MCF 10A (cell line): ENCODE measurements around the gene LRRC1. TPM values are rescaled to one million over a fixed set of nuclear protein-coding genes. Genes with fewer than 3 reads are reported as not detected.

Source experiments
- BruUV-seq: library from RNA; stranded (reverse); fragments of 400-500 nt; replicated peaks from 2 replicates; lab custom pipeline; 2021; lab: Mats Ljungman, UMichigan
- CTCF ChIA-PET: fragments of 300-600 bp; sonication (Branson Sonifier 250); formaldehyde crosslinking; extraction: SDS; loops from one replicate; lab custom pipeline; 2021; ENCODE audit warnings: antibody characterized with exemption, inconsistent platforms; lab: Yijun Ruan, JAX
- POLR2A ChIA-PET: fragments of 300-600, 350-650 bp; sonication (Branson Sonifier 250); formaldehyde crosslinking; extraction: SDS; loops from one replicate; lab custom pipeline; 2020; ENCODE audit warnings: antibody characterized with exemption, inconsistent platforms; lab: Yijun Ruan, JAX
- DNase-seq: peaks from one replicate; pipeline ENCODE4 v3.0.0-alpha.2; 2018; ENCODE audit not compliant: unreplicated experiment
- H3K27ac Mint-ChIP-seq: one replicate; pipeline ENCODE4 v1.8.0; 2022; ENCODE audit warnings: mild to moderate bottlenecking, low read depth, mixed read lengths; ENCODE audit not compliant: unreplicated experiment
- H3K27me3 Mint-ChIP-seq: one replicate; pipeline ENCODE4 v1.8.0; 2022; ENCODE audit warnings: mixed read lengths; ENCODE audit not compliant: insufficient read depth, unreplicated experiment
- H3K36me3 Mint-ChIP-seq: one replicate; pipeline ENCODE4 v1.8.0; 2022; ENCODE audit warnings: mild to moderate bottlenecking, moderate library complexity, mixed read lengths; ENCODE audit not compliant: insufficient read depth, unreplicated experiment
- H3K4me1 Mint-ChIP-seq: one replicate; pipeline ENCODE4 v1.8.0; 2022; ENCODE audit warnings: mixed read lengths; ENCODE audit not compliant: insufficient read depth, unreplicated experiment
- H3K4me3 Mint-ChIP-seq: one replicate; pipeline ENCODE4 v1.8.0; 2022; ENCODE audit warnings: mild to moderate bottlenecking, moderate library complexity, mixed read lengths; ENCODE audit not compliant: unreplicated experiment
- H3K9me3 Mint-ChIP-seq: one replicate; pipeline ENCODE4 v1.8.0; 2022; ENCODE audit warnings: mixed read lengths; ENCODE audit not compliant: unreplicated experiment
- intact Hi-C: fragments of 100-400 bp; cut with micrococcal nuclease; formaldehyde crosslinking; loops from 2 replicates; pipeline ENCODE4 v1.14.1; 2022
- total RNA-seq: library from RNA; stranded (reverse); gene quantifications from 2 replicates; pipeline ENCODE4 v1.2.3, GENCODE V29; 2022
- TF ChIP-seq, protein P1 (sequence below): fragments of 200-600 bp; IDR thresholded peaks from one replicate; pipeline ENCODE4 v1.8.0; 2022; ENCODE audit warnings: antibody characterized with exemption, mild to moderate bottlenecking; ENCODE audit not compliant: unreplicated experiment

Gene LRRC1
- total RNA-seq, 1 experiment from 2014 or later, result 18.6 TPM

DNA sequence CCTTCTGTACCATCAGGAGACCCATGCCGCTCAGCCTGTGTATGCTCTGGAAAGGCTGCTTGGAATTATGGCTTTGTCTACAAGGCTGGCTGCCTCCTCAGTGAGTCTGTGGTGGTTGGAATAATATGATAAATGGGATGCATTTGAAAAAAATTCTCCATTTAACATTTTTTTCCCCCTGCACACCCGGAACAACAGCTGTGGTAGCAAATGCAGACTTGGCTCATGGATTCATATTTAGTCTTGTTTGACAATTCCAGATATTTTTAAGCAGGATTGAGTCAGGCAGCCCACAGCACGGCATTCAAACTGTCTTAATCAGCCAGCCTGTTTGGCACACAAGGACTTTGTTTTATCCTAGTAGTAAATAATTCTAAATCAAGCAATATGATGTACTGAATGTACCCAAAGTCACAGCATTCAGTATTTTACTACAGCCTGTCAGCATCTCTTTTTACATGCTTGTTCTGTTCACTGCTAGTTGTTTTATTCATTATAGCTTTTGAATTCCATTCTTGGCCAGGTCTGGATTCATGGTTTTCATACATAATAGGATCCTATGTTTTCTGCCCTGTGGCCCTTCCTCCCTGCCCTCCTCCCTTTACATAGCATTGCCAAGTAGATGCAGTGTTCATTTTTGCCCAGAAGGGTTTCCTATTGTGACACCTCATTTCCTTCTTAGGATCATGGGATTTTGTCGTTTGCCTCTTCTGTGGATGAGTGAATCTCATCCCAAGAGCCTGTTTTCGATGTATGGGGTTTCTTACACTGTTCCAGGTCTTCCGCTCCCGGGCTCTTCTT lies 68.1 kb downstream of the LRRC1 start:
- intact Hi-C loops, result no loop called here
- Mint-ChIP-seq H3K4me1 (peaks cover 32% of the 10 kb centered on the region), H3K4me3 (no peak overlapping the region), H3K36me3 (no peaks in the 10 kb centered on the region), H3K9me3 (no peaks in the 10 kb centered on the region), H3K27ac (no peak overlapping the region), H3K27me3 (no peaks in the 10 kb centered on the region)
- peak; percentile 70 for DNase-seq
- ChIA-PET POLR2A (interaction anchor here (0.6 to 2.3 kb wide), 4 partner anchors 8 to 68 kb away, joined by 3 to 12 read pairs (median 4); partner anchors contain the start of gene LRRC1), CTCF (interaction anchor here (0.7 to 1.6 kb wide), 4 partner anchors 8 to 829 kb away, joined by 3 to 4 read pairs (median 4); no protein-coding TSS in a partner anchor)
- no TSS peak for BruUV-seq
- TF ChIP-seq, protein P1, sequence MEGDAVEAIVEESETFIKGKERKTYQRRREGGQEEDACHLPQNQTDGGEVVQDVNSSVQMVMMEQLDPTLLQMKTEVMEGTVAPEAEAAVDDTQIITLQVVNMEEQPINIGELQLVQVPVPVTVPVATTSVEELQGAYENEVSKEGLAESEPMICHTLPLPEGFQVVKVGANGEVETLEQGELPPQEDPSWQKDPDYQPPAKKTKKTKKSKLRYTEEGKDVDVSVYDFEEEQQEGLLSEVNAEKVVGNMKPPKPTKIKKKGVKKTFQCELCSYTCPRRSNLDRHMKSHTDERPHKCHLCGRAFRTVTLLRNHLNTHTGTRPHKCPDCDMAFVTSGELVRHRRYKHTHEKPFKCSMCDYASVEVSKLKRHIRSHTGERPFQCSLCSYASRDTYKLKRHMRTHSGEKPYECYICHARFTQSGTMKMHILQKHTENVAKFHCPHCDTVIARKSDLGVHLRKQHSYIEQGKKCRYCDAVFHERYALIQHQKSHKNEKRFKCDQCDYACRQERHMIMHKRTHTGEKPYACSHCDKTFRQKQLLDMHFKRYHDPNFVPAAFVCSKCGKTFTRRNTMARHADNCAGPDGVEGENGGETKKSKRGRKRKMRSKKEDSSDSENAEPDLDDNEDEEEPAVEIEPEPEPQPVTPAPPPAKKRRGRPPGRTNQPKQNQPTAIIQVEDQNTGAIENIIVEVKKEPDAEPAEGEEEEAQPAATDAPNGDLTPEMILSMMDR, result no peak

DNA sequence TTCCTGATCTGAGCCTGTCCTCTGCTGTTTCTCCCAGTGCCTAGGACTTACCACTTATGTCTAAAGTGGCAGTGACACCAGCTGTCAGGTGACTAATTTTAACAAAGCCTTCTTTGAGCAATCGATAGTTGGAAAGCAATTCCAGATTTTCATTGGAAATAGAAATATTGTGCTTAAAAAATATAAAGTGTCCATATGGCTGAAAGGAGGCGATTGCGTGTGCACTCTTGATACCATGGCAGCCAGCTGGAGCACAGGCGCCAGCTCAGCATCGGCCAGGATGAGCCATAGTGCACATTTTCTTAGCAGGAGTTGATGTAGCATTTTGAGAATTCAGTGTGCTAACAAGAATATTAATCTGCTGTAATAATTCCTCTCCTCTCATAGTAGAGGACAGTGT lies 70.0 kb downstream of the LRRC1 start:
- ChIA-PET CTCF (interaction anchor here (0.6 kb wide), 2 partner anchors 33 to 1429 kb away, joined by 3 read pairs; no protein-coding TSS in a partner anchor), POLR2A (interaction anchor here (0.7 kb wide), 1 partner anchor 68 kb away, joined by 3 read pairs; no protein-coding TSS in a partner anchor)
- DNase-seq, result no peak
- Mint-ChIP-seq H3K4me3 (no peak overlapping the region), H3K9me3 (no peaks in the 10 kb centered on the region), H3K36me3 (peaks cover 4% of the 10 kb centered on the region), H3K4me1 (peaks cover 32% of the 10 kb centered on the region), H3K27ac (no peak overlapping the region), H3K27me3 (no peaks in the 10 kb centered on the region)
- TF ChIP-seq, protein P1, result no peak
- no TSS peak for BruUV-seq
- intact Hi-C loops, result no loop called here

DNA sequence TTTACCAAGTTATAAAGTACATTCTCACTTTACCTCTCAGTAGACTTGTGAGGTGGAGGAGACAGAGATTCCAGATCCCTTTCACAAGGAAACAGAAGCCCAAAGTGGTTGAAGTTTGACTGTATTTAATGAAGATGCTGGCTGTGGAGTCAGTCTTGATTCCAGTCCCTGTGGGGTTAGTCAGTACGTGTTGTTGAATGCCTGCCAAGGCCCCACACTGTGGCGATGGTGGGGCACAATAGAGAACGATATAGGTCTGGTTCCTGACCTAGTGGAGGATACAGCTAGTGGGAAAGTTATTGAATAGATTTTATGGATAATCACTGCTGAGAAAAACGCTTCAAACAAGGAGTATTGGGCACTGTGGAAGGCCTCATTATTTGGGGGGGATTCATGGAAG lies 71.4 kb downstream of the LRRC1 start:
- peaks cover 47% of the 10 kb centered on the region for H3K4me1 Mint-ChIP-seq
- TF ChIP-seq, protein P1, result no peak
- POLR2A ChIA-PET, result interaction anchor here (0.6 kb wide), 1 partner anchor 41 kb away, joined by 3 read pairs; no protein-coding TSS in a partner anchor
- no peak overlapping the region for H3K27ac Mint-ChIP-seq
- intact Hi-C loops, result no loop called here
- H3K4me3 Mint-ChIP-seq, result no peak overlapping the region
- no peak for DNase-seq
- H3K36me3 Mint-ChIP-seq, result peaks cover 7% of the 10 kb centered on the region
- CTCF ChIA-PET, result interaction anchor here (0.7 kb wide), 1 partner anchor 147 kb away, joined by 3 read pairs; no protein-coding TSS in a partner anchor
- no peaks in the 10 kb centered on the region for H3K27me3 Mint-ChIP-seq
- no TSS peak for BruUV-seq
- no peaks in the 10 kb centered on the region for H3K9me3 Mint-ChIP-seq

DNA sequence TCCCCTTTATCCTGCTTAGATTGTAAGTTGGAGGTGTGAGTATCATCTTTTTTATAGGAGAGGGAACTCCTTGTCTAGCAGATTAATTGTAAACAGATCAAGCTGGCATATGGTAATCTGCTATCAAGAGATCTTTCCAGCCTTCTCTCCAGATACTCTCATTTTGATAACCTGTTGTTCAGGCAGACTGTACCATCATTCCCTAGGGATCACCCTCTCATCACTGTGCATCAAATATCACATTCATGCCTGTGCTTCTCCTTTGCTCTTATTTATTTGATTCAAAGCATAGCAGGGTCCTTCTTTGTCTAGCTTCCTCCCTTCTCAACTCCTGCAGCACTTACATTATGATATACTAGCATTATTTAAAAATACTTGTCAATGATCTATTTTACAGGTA lies 73.8 kb downstream of the LRRC1 start:
- BruUV-seq, result no TSS peak
- H3K4me1 Mint-ChIP-seq, result peaks cover 25% of the 10 kb centered on the region
- intact Hi-C loops, result no loop called here
- H3K36me3 Mint-ChIP-seq, result peaks cover 10% of the 10 kb centered on the region
- POLR2A ChIA-PET, result interaction anchor here (0.7 kb wide), 1 partner anchor 502 kb away, joined by 3 read pairs; no protein-coding TSS in a partner anchor
- DNase-seq, result no peak
- H3K27ac Mint-ChIP-seq, result no peak overlapping the region
- TF ChIP-seq, protein P1, result no peak
- no peak overlapping the region for H3K4me3 Mint-ChIP-seq
- H3K9me3 Mint-ChIP-seq, result no peaks in the 10 kb centered on the region
- H3K27me3 Mint-ChIP-seq, result no peaks in the 10 kb centered on the region
- CTCF ChIA-PET, result interaction anchor here (0.5 kb wide), 1 partner anchor 102 kb away, joined by 3 read pairs; no protein-coding TSS in a partner anchor
